ENCODE results near the gene CCNK.

DNA sequence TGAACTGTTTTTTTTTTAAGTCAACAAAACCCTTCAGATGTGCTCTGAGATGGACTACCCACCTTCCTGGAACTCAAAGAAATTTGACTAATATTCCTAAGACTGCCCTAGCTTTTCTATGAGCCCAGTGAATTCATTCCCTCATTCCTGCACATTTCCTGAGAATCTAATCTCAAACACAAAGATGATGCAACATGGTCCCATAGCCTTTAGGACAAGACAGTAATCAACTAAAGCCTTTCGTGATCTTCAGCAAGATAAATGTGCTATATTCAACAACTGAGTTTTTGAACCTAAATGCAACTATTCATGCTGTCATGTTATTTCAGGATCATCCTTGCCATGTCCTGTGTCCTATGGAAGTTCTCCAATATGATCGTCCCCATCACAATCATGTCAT lies 5.5 kb upstream of the CCNK start:
- TF ChIP-seq, protein P1, sequence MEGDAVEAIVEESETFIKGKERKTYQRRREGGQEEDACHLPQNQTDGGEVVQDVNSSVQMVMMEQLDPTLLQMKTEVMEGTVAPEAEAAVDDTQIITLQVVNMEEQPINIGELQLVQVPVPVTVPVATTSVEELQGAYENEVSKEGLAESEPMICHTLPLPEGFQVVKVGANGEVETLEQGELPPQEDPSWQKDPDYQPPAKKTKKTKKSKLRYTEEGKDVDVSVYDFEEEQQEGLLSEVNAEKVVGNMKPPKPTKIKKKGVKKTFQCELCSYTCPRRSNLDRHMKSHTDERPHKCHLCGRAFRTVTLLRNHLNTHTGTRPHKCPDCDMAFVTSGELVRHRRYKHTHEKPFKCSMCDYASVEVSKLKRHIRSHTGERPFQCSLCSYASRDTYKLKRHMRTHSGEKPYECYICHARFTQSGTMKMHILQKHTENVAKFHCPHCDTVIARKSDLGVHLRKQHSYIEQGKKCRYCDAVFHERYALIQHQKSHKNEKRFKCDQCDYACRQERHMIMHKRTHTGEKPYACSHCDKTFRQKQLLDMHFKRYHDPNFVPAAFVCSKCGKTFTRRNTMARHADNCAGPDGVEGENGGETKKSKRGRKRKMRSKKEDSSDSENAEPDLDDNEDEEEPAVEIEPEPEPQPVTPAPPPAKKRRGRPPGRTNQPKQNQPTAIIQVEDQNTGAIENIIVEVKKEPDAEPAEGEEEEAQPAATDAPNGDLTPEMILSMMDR (IDR thresholded peaks at IDR 0.05), result no peak
- TF ChIP-seq POLR2A (IDR thresholded peaks at IDR 0.05), result no peak
